ENCODE results near the gene TICRR.

The TICRR gene

GRCh38 chr15:89671687-89672086 lies 96.4 kb downstream of the TICRR start:
- DNase-seq (ENCODE audit: low read depth in 1 of 2, low spot score in 1 of 2): no peak

GRCh38 chr15:89672221-89673164 lies 97.2 kb downstream of the TICRR start:
- DNase-seq (ENCODE audit: low read depth in 1 of 2, low spot score in 1 of 2): no peak

- no peak for DNase-seq (ENCODE audit: low read depth in 1 of 2, low spot score in 1 of 2)
Observed at GRCh38 chr15:89673165-89673512, 97.9 kb downstream of the TICRR start.

GRCh38 chr15:89674526-89674925 lies 99.3 kb downstream of the TICRR start:
- no peak for DNase-seq (ENCODE audit: low read depth in 1 of 2, low spot score in 1 of 2)

GRCh38 chr15:89675606-89676005 lies 100.3 kb downstream of the TICRR start:
- no peak for DNase-seq (ENCODE audit: low read depth in 1 of 2, low spot score in 1 of 2)

- no peak for DNase-seq (ENCODE audit: low read depth in 1 of 2, low spot score in 1 of 2)
Observed at GRCh38 chr15:89677381-89677780, 102.1 kb downstream of the TICRR start.

Measured in activated T-helper 1 cell treated with anti-CD3 and anti-CD28 coated beads, Interleukin-2, amount 50 U/mL, for 16 hours (primary cell).